HepG2 (cell line): ENCODE data around the gene MSANTD1. TPM values are rescaled to one million over a fixed set of nuclear protein-coding genes. Genes with fewer than 3 reads are reported as not detected.

Experiments
- AGO2 ChIP-seq: fragments of 200-400 bp; formaldehyde crosslinking; optimal IDR thresholded peaks from 2 replicates; pipeline ENCODE3; 2017; ENCODE audit warnings: mild to moderate bottlenecking, low read depth, low read length, moderate library complexity
- ATAD3A ChIP-seq: sonication (generic); formaldehyde crosslinking; IDR thresholded peaks from 2 replicates; pipeline ENCODE4 v1.4.0; 2020; ENCODE audit warnings: missing genetic modification reagents
- BRD4 ChIP-seq: sonication (generic); formaldehyde crosslinking; IDR thresholded peaks from 2 replicates; pipeline ENCODE4 v1.4.0; 2020; ENCODE audit warnings: missing genetic modification reagents
- CAMTA2 ChIP-seq: sonication (generic); formaldehyde crosslinking; IDR thresholded peaks from 2 replicates; pipeline ENCODE4 v1.4.0; 2020; ENCODE audit warnings: mild to moderate bottlenecking, missing genetic modification reagents, borderline replicate concordance
- DPF2 ChIP-seq: sonication (generic); formaldehyde crosslinking; IDR thresholded peaks from 2 replicates; pipeline ENCODE4 v1.4.0; 2020; ENCODE audit warnings: mild to moderate bottlenecking, low read depth, missing genetic modification reagents, borderline replicate concordance
- EHMT2 ChIP-seq: fragments of 200-600 bp; sonication (generic); IDR thresholded peaks from 2 replicates; pipeline ENCODE4 v1.7.0; 2017; ENCODE audit warnings: antibody characterized with exemption, low read depth, low read length, borderline replicate concordance
- FIP1L1 ChIP-seq: fragments of 200-400 bp; formaldehyde crosslinking; IDR thresholded peaks from 2 replicates; pipeline ENCODE4 v1.6.1; 2018; ENCODE audit warnings: low read depth, mild to moderate bottlenecking, low read length, moderate library complexity, borderline replicate concordance; ENCODE audit not compliant: insufficient read depth
- FOXC1 ChIP-seq: sonication (generic); formaldehyde crosslinking; IDR thresholded peaks from 2 replicates; pipeline ENCODE4 v1.8.0; 2022; ENCODE audit warnings: mild to moderate bottlenecking, missing genetic modification reagents, borderline replicate concordance
- FOXK2 ChIP-seq: fragments of 450-650 bp; IDR thresholded peaks from 2 replicates; pipeline ENCODE4 v1.6.1; 2016
- GATAD2A ChIP-seq: IDR thresholded peaks from 2 replicates; pipeline ENCODE4 v1.6.1; 2016
- GTF3A ChIP-seq: sonication (generic); formaldehyde crosslinking; conservative IDR thresholded peaks from 2 replicates; pipeline ENCODE4 v1.4.0; 2020; ENCODE audit warnings: mild to moderate bottlenecking, missing genetic modification reagents
- ISL2 ChIP-seq: sonication (generic); formaldehyde crosslinking; IDR thresholded peaks from 2 replicates; pipeline ENCODE4 v1.5.0; 2020; ENCODE audit warnings: missing genetic modification reagents
- KDM6A ChIP-seq: IDR thresholded peaks from 2 replicates; pipeline ENCODE4 v1.6.1; 2016; ENCODE audit warnings: low read depth
- MTA1 ChIP-seq: sonication (generic); formaldehyde crosslinking; IDR thresholded peaks from 2 replicates; pipeline ENCODE4 v1.4.0; 2020; ENCODE audit warnings: missing genetic modification reagents, mild to moderate bottlenecking, borderline replicate concordance
- MTF2 ChIP-seq: sonication (generic); formaldehyde crosslinking; IDR thresholded peaks from 2 replicates; pipeline ENCODE4 v1.5.0; 2020; ENCODE audit warnings: missing genetic modification reagents, borderline replicate concordance
- NFYB ChIP-seq: sonication (generic); formaldehyde crosslinking; IDR thresholded peaks from 2 replicates; pipeline ENCODE4 v1.4.0; 2020; ENCODE audit warnings: missing genetic modification reagents
- PAXIP1 ChIP-seq: sonication (generic); formaldehyde crosslinking; conservative IDR thresholded peaks from 2 replicates; pipeline ENCODE4 v1.4.0; 2020; ENCODE audit warnings: mild to moderate bottlenecking, missing genetic modification reagents, moderate library complexity
- RXRB ChIP-seq: IDR thresholded peaks from 2 replicates; pipeline ENCODE4 v1.6.1; 2016; ENCODE audit warnings: borderline replicate concordance, missing genetic modification reagents, missing compliant biosample characterization
- TBX2 ChIP-seq: sonication (generic); formaldehyde crosslinking; IDR thresholded peaks from 2 replicates; pipeline ENCODE4 v1.5.0; 2020; ENCODE audit warnings: missing genetic modification reagents, mild to moderate bottlenecking, borderline replicate concordance
- XRCC5 ChIP-seq: fragments of 200-400 bp; formaldehyde crosslinking; optimal IDR thresholded peaks from 2 replicates; pipeline ENCODE3; 2017; ENCODE audit warnings: mild to moderate bottlenecking, low read length
- ZKSCAN8 ChIP-seq: IDR thresholded peaks from 2 replicates; pipeline ENCODE4 v1.6.1; 2016; ENCODE audit warnings: borderline replicate concordance, missing genetic modification reagents, missing compliant biosample characterization
- ZNF12 ChIP-seq: sonication (generic); formaldehyde crosslinking; IDR thresholded peaks from 2 replicates; pipeline ENCODE4 v1.5.0; 2020; ENCODE audit warnings: missing genetic modification reagents
- ZNF430 ChIP-seq: sonication (generic); formaldehyde crosslinking; IDR thresholded peaks from 2 replicates; pipeline ENCODE4 v1.9.0; 2021; ENCODE audit warnings: mild to moderate bottlenecking, missing genetic modification reagents
- ZNF501 ChIP-seq: sonication (generic); formaldehyde crosslinking; IDR thresholded peaks from 2 replicates; pipeline ENCODE4 v1.5.1; 2020; ENCODE audit warnings: mild to moderate bottlenecking, moderate library complexity, missing genetic modification reagents
- ZNF605 ChIP-seq: sonication (generic); formaldehyde crosslinking; IDR thresholded peaks from 2 replicates; pipeline ENCODE4 v1.8.0; 2022; ENCODE audit warnings: mild to moderate bottlenecking, missing genetic modification reagents
- ZNF83 ChIP-seq: sonication (generic); formaldehyde crosslinking; IDR thresholded peaks from 2 replicates; pipeline ENCODE4 v1.4.0; 2020; ENCODE audit warnings: missing genetic modification reagents, mild to moderate bottlenecking, borderline replicate concordance
- polyA plus RNA-seq, 8 experiments: library from polyadenylated mRNA; depleted of rRNA in 3 of 8; stranded (reverse) in 7 of 8; unstranded in 1 of 8; fragments of >200 nt; fragmentation: Illumina TruSeq in 4 of 8; extraction: Trizol in 4 of 8; gene quantifications; 2 replicates each; pipeline versions ENCODE4 v1.2.1 to v1.2.3, GENCODE V29; 2011 to 2016; ENCODE audit warnings: low read depth in 4 of 8, missing spikeins in 1 of 8, mixed read lengths in 1 of 8; ENCODE audit not compliant: insufficient read depth in 1 of 8
- total RNA-seq, 5 experiments: library from RNA; depleted of rRNA; stranded (reverse); fragments of >200 nt; fragmentation: Illumina TruSeq; extraction: Trizol; gene quantifications; 2 replicates each; pipeline ENCODE4 v1.2.3, GENCODE V29; 2016; ENCODE audit warnings: low read depth in 1 of 5
- TF ChIP-seq, protein P1 (sequence below): sonication (generic); formaldehyde crosslinking; conservative IDR thresholded peaks from 2 replicates; pipeline ENCODE4 v1.8.0; 2022; ENCODE audit warnings: low read depth, missing genetic modification reagents
- TF ChIP-seq, protein P2 (sequence below), 2 experiments: fragments of 450-650 bp in 1 of 2; sonication (generic) in 1 of 2; formaldehyde crosslinking; IDR thresholded peaks; 2 replicates each; pipeline versions ENCODE4 v1.5.0 to v1.8.0; 2020 to 2022; ENCODE audit warnings: mild to moderate bottlenecking in 1 of 2, missing genetic modification reagents in 1 of 2

MSANTD1 gene
- total and polyA plus RNA-seq, 2 of the 13 experiments (the other 11 are each of a cell fraction or from before 2014, with no cell fraction given), result 0.22 to 0.40 TPM

GRCh38 chr4:3205995-3206394 is 43.0 kb upstream of the MSANTD1 start (continued):
- TF ChIP-seq PAXIP1 (CRISPR knock-in tag) (peak; percentile 93), ATAD3A (CRISPR knock-in tag) (no peak), KDM6A (CRISPR knock-in tag) (peak; percentile 88), ZNF12 (CRISPR knock-in tag) (no peak), BRD4 (CRISPR knock-in tag) (peak; percentile 68; the same call in 1 of the 2 replicates), TBX2 (CRISPR knock-in tag) (0 out of 2 replicates have a peak, but pooled peaks have one; percentile 45), EHMT2 (no peak), MTA1 (peak; percentile 96), GTF3A (CRISPR knock-in tag) (no peak), ZNF83 (no peak), AGO2 (no peak), FOXK2 (no peak), XRCC5 (peak; percentile 81), GATAD2A (peak; percentile 89), ISL2 (peak; percentile 68), FIP1L1 (no peak), ZNF605 (CRISPR knock-in tag) (no peak), MTF2 (CRISPR knock-in tag) (no peak), NFYB (CRISPR knock-in tag) (no peak), FOXC1 (CRISPR knock-in tag) (no peak), CAMTA2 (CRISPR knock-in tag) (no peak), RXRB (CRISPR knock-in tag) (peak; percentile 84), ZNF430 (CRISPR knock-in tag) (peak; percentile 74; the same call in 1 of the 2 replicates), ZKSCAN8 (CRISPR knock-in tag) (no peak), ZNF501 (CRISPR knock-in tag) (no peak), DPF2 (CRISPR knock-in tag) (peak; percentile 93)
- TF ChIP-seq, protein P1, sequence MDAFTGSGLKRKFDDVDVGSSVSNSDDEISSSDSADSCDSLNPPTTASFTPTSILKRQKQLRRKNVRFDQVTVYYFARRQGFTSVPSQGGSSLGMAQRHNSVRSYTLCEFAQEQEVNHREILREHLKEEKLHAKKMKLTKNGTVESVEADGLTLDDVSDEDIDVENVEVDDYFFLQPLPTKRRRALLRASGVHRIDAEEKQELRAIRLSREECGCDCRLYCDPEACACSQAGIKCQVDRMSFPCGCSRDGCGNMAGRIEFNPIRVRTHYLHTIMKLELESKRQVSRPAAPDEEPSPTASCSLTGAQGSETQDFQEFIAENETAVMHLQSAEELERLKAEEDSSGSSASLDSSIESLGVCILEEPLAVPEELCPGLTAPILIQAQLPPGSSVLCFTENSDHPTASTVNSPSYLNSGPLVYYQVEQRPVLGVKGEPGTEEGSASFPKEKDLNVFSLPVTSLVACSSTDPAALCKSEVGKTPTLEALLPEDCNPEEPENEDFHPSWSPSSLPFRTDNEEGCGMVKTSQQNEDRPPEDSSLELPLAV, result no peak
- TF ChIP-seq, protein P2, sequence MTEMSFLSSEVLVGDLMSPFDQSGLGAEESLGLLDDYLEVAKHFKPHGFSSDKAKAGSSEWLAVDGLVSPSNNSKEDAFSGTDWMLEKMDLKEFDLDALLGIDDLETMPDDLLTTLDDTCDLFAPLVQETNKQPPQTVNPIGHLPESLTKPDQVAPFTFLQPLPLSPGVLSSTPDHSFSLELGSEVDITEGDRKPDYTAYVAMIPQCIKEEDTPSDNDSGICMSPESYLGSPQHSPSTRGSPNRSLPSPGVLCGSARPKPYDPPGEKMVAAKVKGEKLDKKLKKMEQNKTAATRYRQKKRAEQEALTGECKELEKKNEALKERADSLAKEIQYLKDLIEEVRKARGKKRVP (CRISPR knock-in tag; IDR thresholded peaks at IDR 0.05), result no peak
